ENCODE results near the gene OARD1.

The OARD1 gene

GRCh38 chr6:41074692-41075436 lies 2.7 kb upstream of the OARD1 start:
- no peak for DNase-seq

GRCh38 chr6:41073968-41074691 lies 2.0 kb upstream of the OARD1 start:
- no peak for DNase-seq

DNA sequence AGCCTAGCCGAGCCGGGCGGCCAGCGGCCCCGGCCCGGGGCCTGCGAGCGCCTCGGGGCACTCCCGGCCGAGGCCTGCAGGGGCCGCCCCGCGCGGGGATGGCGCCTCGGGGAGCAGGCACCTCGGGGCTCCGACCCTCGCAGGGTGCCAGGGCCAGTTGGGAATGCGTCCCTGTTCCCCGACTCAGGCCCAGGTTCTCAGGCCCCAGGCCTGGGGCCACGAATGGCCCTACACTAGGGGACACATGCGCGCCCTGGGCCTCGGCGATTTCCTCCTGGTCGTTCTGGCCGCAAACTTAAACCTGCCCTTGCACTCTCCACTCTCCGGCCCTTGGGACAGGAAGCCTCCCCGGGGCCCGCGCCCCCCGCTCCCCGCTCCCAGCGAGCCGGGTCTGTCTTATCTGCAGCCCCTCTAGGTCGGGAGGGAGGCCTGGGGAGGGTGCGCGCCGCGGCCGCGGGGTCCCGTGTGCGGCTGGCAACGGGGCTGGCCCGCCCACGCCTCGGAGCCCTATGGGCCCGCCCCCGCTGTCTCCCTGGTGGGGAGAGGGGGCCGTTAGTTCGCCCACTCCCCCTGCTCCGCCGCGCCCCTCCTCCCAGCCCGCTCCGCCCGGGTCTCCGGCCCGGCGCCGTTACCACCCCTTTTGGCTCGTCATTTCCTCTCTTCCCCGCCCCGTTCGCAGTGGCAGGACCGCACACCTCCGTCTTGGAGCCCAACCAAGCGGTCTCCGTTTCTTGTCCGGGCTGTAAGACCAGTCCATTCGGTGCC lies 1.2 kb upstream of the OARD1 start:
- peak; percentile 77 for DNase-seq

GRCh38 chr6:41072836-41073202 lies 663 bp upstream of the OARD1 start, which contains the start of gene NFYA:
Gene NFYA, plus strand, starts transcription at chr6:41072974. Its CDS starts 6,116 bp downstream, at chr6:41079090.
- DNase-seq = peak; percentile 100

DNA sequence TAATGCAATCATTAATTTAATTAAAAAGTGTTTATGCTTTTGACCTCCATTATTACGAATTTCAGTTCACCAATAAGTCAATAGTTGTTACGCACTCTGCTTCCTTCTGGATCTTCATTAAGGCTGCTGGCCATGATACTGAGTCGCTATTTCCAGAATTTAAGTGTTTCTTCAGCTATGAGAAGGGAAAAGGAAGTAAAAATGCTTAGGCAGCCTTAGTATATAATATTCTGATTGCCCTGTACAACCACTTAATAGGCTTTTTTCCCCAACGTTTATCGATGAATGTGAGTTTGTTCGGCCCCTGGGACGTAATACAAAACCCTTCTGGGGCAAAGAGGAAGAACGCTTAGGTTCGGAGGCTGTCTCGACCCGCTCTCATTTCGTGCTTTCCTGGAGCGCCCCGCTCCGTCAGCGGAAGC lies 644 bp downstream of the OARD1 start:
- no peak for DNase-seq

- peak; percentile 54 for DNase-seq
Observed at GRCh38 chr6:41066867-41067304, 5.3 kb downstream of the OARD1 start.

DNA sequence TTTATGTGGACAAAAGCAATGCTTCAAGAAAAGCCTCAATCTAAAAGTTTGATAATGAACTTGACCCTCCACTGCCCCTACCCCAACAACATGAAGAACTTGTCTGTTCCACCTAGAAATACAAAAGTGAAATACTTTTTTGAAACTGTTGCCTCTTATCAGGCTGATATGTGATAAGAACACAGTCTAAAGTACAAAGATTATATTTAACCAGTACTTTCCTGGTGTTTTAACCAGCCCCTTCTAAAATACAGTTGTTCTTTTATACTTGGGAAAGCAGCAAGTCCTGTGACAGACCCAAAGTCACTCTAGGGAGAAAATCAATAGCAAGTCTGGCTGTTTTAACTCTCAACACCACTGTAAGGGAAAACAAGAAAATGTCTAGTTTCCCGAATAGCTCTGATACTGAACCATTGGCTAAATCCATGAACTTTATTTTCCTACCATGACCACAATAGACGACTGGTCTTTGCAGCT lies 6.6 kb downstream of the OARD1 start:
- no peak for DNase-seq

DNA sequence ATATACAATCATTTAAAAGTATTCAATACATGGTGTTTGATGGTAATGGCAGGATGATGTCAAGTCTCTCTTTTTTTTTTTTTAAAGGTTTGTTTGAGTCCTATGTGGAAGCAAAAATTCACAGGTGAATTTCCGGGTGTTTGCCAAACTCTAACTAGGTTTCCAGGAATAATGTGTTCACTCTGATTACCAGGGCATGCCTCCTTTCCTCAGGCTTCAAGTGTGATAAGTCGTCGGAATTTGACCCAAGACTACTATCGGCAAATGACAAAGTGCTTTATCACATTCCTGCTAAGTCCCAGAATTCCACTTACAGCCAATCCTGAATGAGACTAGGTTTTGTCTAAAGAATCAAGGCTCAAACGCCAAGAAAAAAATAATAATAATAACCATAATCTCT lies 7.3 kb downstream of the OARD1 start:
- DNase-seq = no peak

DNA sequence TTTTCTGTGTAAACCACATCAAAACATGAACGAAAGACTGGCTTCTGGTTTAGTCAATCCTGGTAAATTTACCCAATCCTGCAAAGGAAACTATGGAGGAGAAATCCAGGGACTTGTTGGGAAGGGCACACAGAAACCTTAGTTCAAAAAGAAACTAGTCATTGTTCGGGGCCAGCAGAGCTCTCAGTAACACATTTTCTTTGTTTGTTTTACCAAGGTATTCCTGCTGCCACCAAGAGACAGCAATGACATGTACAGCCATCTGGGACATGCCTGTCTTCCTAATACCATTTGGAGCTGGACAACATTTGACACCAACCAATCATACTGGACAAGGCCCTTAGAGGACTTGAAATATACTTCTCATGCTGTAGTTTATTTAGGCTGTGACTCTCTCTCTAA lies 8.3 kb downstream of the OARD1 start:
- no peak for DNase-seq

DNA sequence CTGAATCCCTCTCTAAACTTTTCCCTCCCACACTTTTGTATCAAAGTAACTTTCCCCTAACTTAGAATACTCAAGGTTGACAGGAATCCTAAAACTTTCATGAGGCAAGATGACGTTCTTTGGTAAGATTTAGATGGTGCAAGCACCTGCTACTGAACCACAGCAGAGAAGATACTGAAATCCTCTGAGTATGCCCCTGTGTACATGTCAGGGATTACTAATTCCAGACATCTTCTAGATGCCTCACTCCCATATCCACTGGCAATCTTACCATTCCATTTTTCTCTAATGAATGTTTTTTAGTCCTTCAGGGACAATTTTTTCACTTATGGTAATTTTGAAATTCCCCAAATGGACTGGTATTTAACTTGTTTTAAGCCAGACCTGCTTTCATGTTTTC lies 10.1 kb downstream of the OARD1 start:
- no peak for DNase-seq

GRCh38 chr6:41061196-41061726 lies 10.9 kb downstream of the OARD1 start:
- DNase-seq = no peak

- DNase-seq = no peak
Observed at GRCh38 chr6:41059556-41059955, 12.6 kb downstream of the OARD1 start.

- no peak for DNase-seq
Observed at GRCh38 chr6:41058783-41059181, 13.4 kb downstream of the OARD1 start.

- DNase-seq = no peak
Observed at GRCh38 chr6:41056768-41057490, 15.2 kb downstream of the OARD1 start.

- no peak for DNase-seq
Observed at GRCh38 chr6:41055149-41055548, 17.0 kb downstream of the OARD1 start.

DNA sequence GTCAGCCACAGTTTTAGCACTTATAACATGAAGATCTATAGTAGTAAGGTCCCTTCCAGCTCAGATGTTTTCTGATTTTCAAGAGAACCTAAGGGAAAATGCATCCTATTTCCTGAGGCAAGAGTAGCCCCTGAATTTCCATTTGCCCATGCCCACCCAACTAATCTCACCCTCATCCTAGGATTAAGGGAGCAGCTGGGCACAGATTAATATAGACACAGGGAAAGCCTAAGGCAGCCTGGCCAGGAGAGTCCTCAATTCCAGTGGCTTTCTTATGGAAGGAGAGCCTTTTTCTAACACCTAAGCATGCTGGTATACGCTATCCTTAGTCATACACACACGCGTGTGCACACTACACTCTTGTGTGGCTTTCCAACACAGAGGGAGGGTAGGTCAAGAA lies 17.6 kb downstream of the OARD1 start:
- DNase-seq = no peak

- DNase-seq = no peak
Observed at GRCh38 chr6:41053041-41053440, 19.1 kb downstream of the OARD1 start, which contains the start of gene APOBEC2. Gene APOBEC2, plus strand, starts transcription at chr6:41053202. Its CDS starts 146 bp downstream, at chr6:41053348.

DNA sequence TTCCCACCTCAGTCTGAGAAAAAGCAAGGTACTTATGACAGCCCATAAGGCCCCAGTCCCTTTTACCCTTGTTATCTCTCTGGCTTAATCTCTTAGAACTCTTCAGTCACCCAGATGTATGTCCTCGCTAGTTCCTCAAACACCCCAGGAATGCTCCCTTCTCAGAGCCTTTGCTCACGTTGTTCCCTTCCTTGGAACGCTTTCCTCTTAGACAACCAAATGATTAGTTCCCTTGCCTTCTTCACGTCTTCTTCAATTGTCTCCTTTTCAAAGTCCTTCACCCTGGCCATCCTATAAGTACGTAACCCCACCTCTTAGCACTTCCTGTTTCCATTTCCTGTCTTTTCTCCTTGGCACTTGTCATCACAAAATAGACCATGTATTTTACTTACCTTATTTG lies 20.3 kb downstream of the OARD1 start:
- no peak for DNase-seq

DNA sequence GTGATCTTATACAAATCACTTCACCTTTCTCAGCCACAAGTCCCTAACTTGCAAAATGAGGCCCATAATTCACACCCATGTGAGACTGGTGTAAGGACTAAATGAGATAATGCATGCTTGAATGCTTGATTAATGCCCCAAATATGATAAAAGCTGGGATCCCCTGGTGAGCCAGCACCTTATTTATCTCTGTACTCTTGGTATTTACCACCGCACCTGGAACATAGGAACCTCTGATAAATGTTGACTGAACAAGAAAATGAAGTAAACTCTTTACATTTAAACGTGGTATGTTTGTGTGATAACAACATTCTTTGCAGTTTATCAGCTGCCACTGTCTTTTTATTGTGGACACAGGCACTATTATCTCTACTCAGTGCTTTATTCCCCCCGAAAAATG lies 21.6 kb downstream of the OARD1 start:
- DNase-seq = no peak

- DNase-seq = no peak
Observed at GRCh38 chr6:41049955-41050354, 22.2 kb downstream of the OARD1 start.

GRCh38 chr6:41049521-41049920 lies 22.6 kb downstream of the OARD1 start:
- DNase-seq = no peak

Measured in stimulated activated naive CD4-positive, alpha-beta T cell treated with Interleukin-2 at 50 U/mL for 16 hours (primary cell).